H1 (cell line): ENCODE measurements around the gene CAPN15.

ENCODE experiments used
- CTCF ChIP-seq, 3 experiments: IDR thresholded peaks; 1 replicate in 2 of 3; 2 replicates in 1 of 3; pipeline versions ENCODE4 v1.5.1 to v1.6.1; 2011; ENCODE audit warnings: low read length in 3 of 3, mild to moderate bottlenecking in 3 of 3, inconsistent platforms in 2 of 3, low read depth in 1 of 3, moderate library complexity in 1 of 3; ENCODE audit not compliant: insufficient read depth in 1 of 3; ENCODE audit errors: control extremely low read depth in 1 of 3
- JUN ChIP-seq: IDR thresholded peaks from 2 replicates; pipeline ENCODE4 v1.6.1; 2011; ENCODE audit warnings: low read depth, mild to moderate bottlenecking, improper control_type of control experiment, low read length
- RFX5 ChIP-seq: IDR thresholded peaks from 2 replicates; pipeline ENCODE4 v1.6.1; 2011; ENCODE audit warnings: low read depth, low read length, improper control_type of control experiment, borderline replicate concordance

- peak in 1 of 3 experiments; percentile 15; a peak in 1 of 4 replicates for TF ChIP-seq CTCF (IDR thresholded peaks at IDR 0.05; ENCODE audit: control extremely low read depth in 1 of 3, insufficient read depth in 1 of 3, low read depth in 1 of 3, low read length in 3 of 3)
- TF ChIP-seq RFX5, result no peak
- no peak for TF ChIP-seq JUN
These were observed 55.3 kb downstream of the CAPN15 start for GRCh38 chr16:582614-583331.
